NCI-H2107 treated with DMSO at 0.1 percent for 48 hours (cell line): ENCODE results near the gene RASAL2.

Experiments used
- DNase-seq: peaks from one replicate; lab custom pipeline; 2025; ENCODE audit not compliant: unreplicated experiment; lab: John Stamatoyannopoulos, UW

The RASAL2 gene

GRCh38 chr1:178093951-178094738 lies at the start of gene RASAL2:
Gene RASAL2 (plus strand): TSS chr1:178094104. CDS start chr1:178094493, 389 bp downstream.
- no peak for DNase-seq

GRCh38 chr1:178046591-178047270 lies 47.2 kb upstream of the RASAL2 start:
- DNase-seq, result no peak

- DNase-seq, result no peak
These were observed 46.4 kb upstream of the RASAL2 start for GRCh38 chr1:178047403-178048093.

- no peak for DNase-seq
These were observed 45.5 kb upstream of the RASAL2 start for GRCh38 chr1:178048426-178048825.

GRCh38 chr1:178048883-178049282 lies 45.0 kb upstream of the RASAL2 start:
- DNase-seq, result no peak

GRCh38 chr1:178050084-178050483 lies 43.8 kb upstream of the RASAL2 start:
- DNase-seq, result no peak

GRCh38 chr1:178051071-178051470 lies 42.8 kb upstream of the RASAL2 start:
- DNase-seq, result no peak

GRCh38 chr1:178052650-178053461 lies 41.0 kb upstream of the RASAL2 start:
- DNase-seq, result no peak

- DNase-seq, result no peak
These were observed 38.8 kb upstream of the RASAL2 start for GRCh38 chr1:178055093-178055492.

GRCh38 chr1:178055779-178056471 lies 38.0 kb upstream of the RASAL2 start:
- no peak for DNase-seq

- no peak for DNase-seq
These were observed 36.7 kb upstream of the RASAL2 start for GRCh38 chr1:178057141-178057765.

- no peak for DNase-seq
These were observed 35.9 kb upstream of the RASAL2 start for GRCh38 chr1:178057912-178058534.

GRCh38 chr1:178060789-178061556 lies 32.9 kb upstream of the RASAL2 start:
- DNase-seq, result no peak

- DNase-seq, result no peak
These were observed 32.3 kb upstream of the RASAL2 start for GRCh38 chr1:178061620-178062019.

- no peak for DNase-seq
These were observed 29.6 kb upstream of the RASAL2 start for GRCh38 chr1:178064191-178064821.

GRCh38 chr1:178065250-178065649 lies 28.7 kb upstream of the RASAL2 start:
- no peak for DNase-seq

GRCh38 chr1:178066296-178066907 lies 27.5 kb upstream of the RASAL2 start:
- DNase-seq, result no peak
